Esophagus squamous epithelium (tissue), 5 donors: ENCODE data around the gene TRMT61B. TPM values are rescaled to one million over a fixed set of nuclear protein-coding genes. Genes with fewer than 3 reads are reported as not detected.

Source experiments
- DNase-seq: peaks from one replicate; lab custom pipeline; 2025; lab: John Stamatoyannopoulos, UW
- H3K27ac ChIP-seq, 4 donors: fragments of 200-600 bp; sonication (generic); one replicate each; pipeline ENCODE4 v1.5.1; 2016 to 2019; ENCODE audit warnings: mild to moderate bottlenecking in 1 of 4
- H3K27me3 ChIP-seq, 4 donors: fragments of 200-600 bp; sonication (generic); 1 replicate in 3 of 4; 2 replicates in 1 of 4; pipeline versions ENCODE4 v1.5.1 to v1.6.0; 2017 to 2021; ENCODE audit warnings: antibody characterized with exemption in 1 of 4
- H3K36me3 ChIP-seq, 3 donors: fragments of 200-600 bp; sonication (generic); one replicate each; pipeline ENCODE4 v1.5.1; 2016 to 2019
- H3K4me1 ChIP-seq, 3 donors: fragments of 200-600 bp; sonication (generic); one replicate each; pipeline ENCODE4 v1.5.1; 2017 to 2019
- H3K4me3 ChIP-seq, 4 donors: fragments of 200-600 bp; sonication (generic); 1 replicate in 3 of 4; 2 replicates in 1 of 4; pipeline ENCODE4 v1.5.1; 2016 to 2019; ENCODE audit warnings: mild to moderate bottlenecking in 2 of 4, moderate library complexity in 1 of 4
- H3K9me3 ChIP-seq, 3 donors: fragments of 200-600 bp; sonication (generic); one replicate each; pipeline ENCODE4 v1.5.1; 2016 to 2019
- POLR2A ChIP-seq, 4 donors: fragments of 450-650 bp; IDR thresholded peaks; one replicate each; pipeline ENCODE4 v1.6.1; 2017; ENCODE audit warnings: antibody characterized with exemption in 4 of 4, mild to moderate bottlenecking in 4 of 4, moderate library complexity in 3 of 4
- WGBS, 2 donors: methylation state at CpG; one replicate each; pipeline ENCODE4 v1.1.5; 2018; 5-methylcytosine and 5-hydroxymethylcytosine counted together
- intact Hi-C: fragments of 100-400 bp; cut with DNase I; formaldehyde crosslinking; loops from one replicate; pipeline ENCODE4 v1.15.0; 2022
- total RNA-seq, 4 donors: library from RNA; depleted of rRNA; stranded (reverse); fragments of >200 nt; gene quantifications; one replicate each; pipeline ENCODE4 v1.1.0, GENCODE V29; 2016
- TF ChIP-seq, protein P1 (sequence below), 6 experiments: fragments of 450-650 bp in 4 of 6; fragments of 200-600 bp in 2 of 6; sonication (generic) in 2 of 6; IDR thresholded peaks; one replicate each; pipeline ENCODE4 v1.5.1; 2016 to 2019; ENCODE audit warnings: antibody characterized with exemption in 6 of 6, mild to moderate bottlenecking in 4 of 6, moderate library complexity in 4 of 6
- donor health status: DM: yes; HTN: yes; CAD: no.

Gene TRMT61B
- total RNA-seq, 4 donors from 2014 or later: 7.1 to 12.8 (median 8.1) TPM

DNA sequence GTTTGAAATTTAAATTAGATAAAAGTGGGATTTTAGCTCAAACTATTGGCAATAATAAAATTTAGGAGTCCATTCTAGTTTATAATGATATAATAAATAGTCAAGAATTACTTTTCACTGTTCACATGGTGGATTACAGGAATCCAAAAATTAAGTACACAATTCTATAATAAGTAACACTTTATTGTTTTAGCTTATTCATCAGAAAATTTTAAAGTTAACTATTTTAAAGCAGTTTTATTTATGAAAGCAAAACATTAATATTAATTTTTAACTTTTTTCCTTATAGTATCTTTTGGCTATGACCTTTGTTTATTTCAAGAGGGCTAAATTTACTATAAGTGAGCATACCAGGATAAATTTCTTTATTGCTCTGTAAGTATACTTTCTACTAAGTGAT is 48.1 kb downstream of the TRMT61B start:
- no peaks in the 10 kb centered on the region for H3K36me3 ChIP-seq
- no peaks in the 10 kb centered on the region for H3K9me3 ChIP-seq
- H3K4me1 ChIP-seq: no peaks in the 10 kb centered on the region
- H3K27me3 ChIP-seq: no peaks in the 10 kb centered on the region
- TF ChIP-seq POLR2A (IDR thresholded peaks at IDR 0.05): no peak
- TF ChIP-seq, protein P1, sequence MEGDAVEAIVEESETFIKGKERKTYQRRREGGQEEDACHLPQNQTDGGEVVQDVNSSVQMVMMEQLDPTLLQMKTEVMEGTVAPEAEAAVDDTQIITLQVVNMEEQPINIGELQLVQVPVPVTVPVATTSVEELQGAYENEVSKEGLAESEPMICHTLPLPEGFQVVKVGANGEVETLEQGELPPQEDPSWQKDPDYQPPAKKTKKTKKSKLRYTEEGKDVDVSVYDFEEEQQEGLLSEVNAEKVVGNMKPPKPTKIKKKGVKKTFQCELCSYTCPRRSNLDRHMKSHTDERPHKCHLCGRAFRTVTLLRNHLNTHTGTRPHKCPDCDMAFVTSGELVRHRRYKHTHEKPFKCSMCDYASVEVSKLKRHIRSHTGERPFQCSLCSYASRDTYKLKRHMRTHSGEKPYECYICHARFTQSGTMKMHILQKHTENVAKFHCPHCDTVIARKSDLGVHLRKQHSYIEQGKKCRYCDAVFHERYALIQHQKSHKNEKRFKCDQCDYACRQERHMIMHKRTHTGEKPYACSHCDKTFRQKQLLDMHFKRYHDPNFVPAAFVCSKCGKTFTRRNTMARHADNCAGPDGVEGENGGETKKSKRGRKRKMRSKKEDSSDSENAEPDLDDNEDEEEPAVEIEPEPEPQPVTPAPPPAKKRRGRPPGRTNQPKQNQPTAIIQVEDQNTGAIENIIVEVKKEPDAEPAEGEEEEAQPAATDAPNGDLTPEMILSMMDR (IDR thresholded peaks at IDR 0.05): no peak
- no peak overlapping the region for H3K4me3 ChIP-seq
- no peak overlapping the region for H3K27ac ChIP-seq
- intact Hi-C loops: no loop called here
- DNase-seq: no peak

DNA sequence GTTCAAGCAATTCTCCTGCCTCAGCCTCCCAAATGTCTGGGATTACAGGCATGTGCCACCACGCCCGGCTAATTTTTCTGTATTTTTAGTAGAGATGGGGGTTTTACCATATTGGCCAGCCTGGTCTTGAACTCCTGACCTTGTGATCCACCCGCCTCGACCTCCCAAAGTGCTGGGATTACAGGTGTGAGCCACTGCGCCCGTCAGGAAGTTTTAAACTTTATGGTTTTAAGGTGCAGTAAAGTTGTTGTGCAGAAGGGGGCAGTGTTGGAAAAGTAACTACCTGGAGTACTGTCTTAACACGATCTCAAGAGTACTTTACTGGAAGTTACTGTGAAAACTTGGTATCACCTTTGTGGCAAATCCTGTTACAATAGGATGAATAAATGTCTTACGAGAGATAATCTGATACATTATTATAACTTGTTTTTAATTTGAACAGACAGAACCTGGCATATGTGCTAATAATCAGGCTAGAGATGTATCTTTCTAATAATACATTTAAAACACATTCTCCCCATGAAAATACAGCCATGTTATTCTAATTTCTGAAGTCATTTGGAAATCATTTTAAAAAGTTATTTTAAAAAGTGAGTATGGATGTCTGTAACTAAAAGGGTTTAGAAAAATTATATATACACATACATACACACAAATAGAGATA is 48.7 kb downstream of the TRMT61B start:
- H3K4me3 ChIP-seq: no peak overlapping the region
- no peak overlapping the region for H3K27ac ChIP-seq
- no peaks in the 10 kb centered on the region for H3K36me3 ChIP-seq
- no peak for DNase-seq
- no peaks in the 10 kb centered on the region for H3K9me3 ChIP-seq
- TF ChIP-seq, protein P1 (IDR thresholded peaks at IDR 0.05): peak; percentile 59 to 78 (median 65)
- TF ChIP-seq POLR2A (IDR thresholded peaks at IDR 0.05): no peak
- intact Hi-C loops: no loop called here
- WGBS, 2 donors: 1 to 2% methylated on average over 4 to 8 of the region's 8 CpGs
- H3K4me1 ChIP-seq: no peaks in the 10 kb centered on the region
- H3K27me3 ChIP-seq: no peaks in the 10 kb centered on the region

GRCh38 chr2:28818053-28818452 is 52.1 kb downstream of the TRMT61B start:
- Histone ChIP-seq H3K4me3 (no peak overlapping the region), H3K27ac (no peak overlapping the region), H3K36me3 (no peaks in the 10 kb centered on the region), H3K9me3 (no peaks in the 10 kb centered on the region), H3K27me3 (no peaks in the 10 kb centered on the region), H3K4me1 (no peaks in the 10 kb centered on the region)
- no peak for TF ChIP-seq POLR2A (IDR thresholded peaks at IDR 0.05)
- TF ChIP-seq, protein P1 (IDR thresholded peaks at IDR 0.05): no peak
- intact Hi-C loops: no loop called here
- 82 to 84% methylated on average over 3 of the region's 3 CpGs for WGBS, 2 donors
- no peak for DNase-seq

GRCh38 chr2:28810384-28811285 is 59.5 kb downstream of the TRMT61B start, which contains the start of gene SPDYA:
TSS of gene SPDYA (plus strand) at chr2:28810834. CDS start at chr2:28816015, 5,181 bp downstream.
- TF ChIP-seq, protein P1 (IDR thresholded peaks at IDR 0.05): no peak
- no peak for TF ChIP-seq POLR2A (IDR thresholded peaks at IDR 0.05)
- peak within 1 kb of the TSS; percentile 29 to 66 (median 56) for H3K27ac ChIP-seq
- peak within 1 kb of the TSS; percentile 31 to 67 (median 50) for H3K4me3 ChIP-seq
- DNase-seq: no peak
- peaks cover 5 to 25% (median 13%) of the 10 kb centered on the region in 3 donors for H3K4me1 ChIP-seq
- no peaks in the 10 kb centered on the region for H3K9me3 ChIP-seq
- 3 to 10% methylated on average over 14 to 29 of the region's 97 CpGs for WGBS, 2 donors
- peaks cover 0 to 5% (median 0%) of the 10 kb centered on the region in 4 donors for H3K27me3 ChIP-seq
- intact Hi-C loops: no loop called here
- H3K36me3 ChIP-seq: peaks cover 5 to 33% (median 8%) of the 10 kb centered on the region in 3 donors
